Mesenchymal stem cell (in vitro differentiated cells and primary cell): Measurements from ENCODE around the gene RTP1.
"Not testable (repeated sequence)": the region's sequence is repeated elsewhere in the genome, so short reads cannot be mapped to it uniquely, and the experiment has no call there.

Source experiments
- DNase-seq: peaks from one replicate; pipeline ENCODE4 v3.0.0-alpha.2; 2013
- H2AFZ ChIP-seq: one replicate; pipeline ENCODE4 v1.6.1; 2013; ENCODE audit warnings: low read depth, mild to moderate bottlenecking, control low read depth, inconsistent platforms, low read length, moderate library complexity
- H2AK5ac ChIP-seq: 2 replicates; pipeline ENCODE4 v1.6.1; 2013; ENCODE audit warnings: low read length, moderate library complexity, mild to moderate bottlenecking, inconsistent platforms; ENCODE audit not compliant: severe bottlenecking
- H2BK120ac ChIP-seq: one replicate; pipeline ENCODE4 v1.6.1; 2013; ENCODE audit warnings: low read depth, mild to moderate bottlenecking, inconsistent platforms, low read length, moderate library complexity
- H2BK12ac ChIP-seq, 2 experiments: one replicate each; pipeline ENCODE4 v1.6.1; 2013; ENCODE audit warnings: inconsistent platforms in 2 of 2, low read length in 2 of 2, mild to moderate bottlenecking in 2 of 2, moderate library complexity in 2 of 2, control low read depth in 1 of 2
- H2BK15ac ChIP-seq: one replicate; pipeline ENCODE4 v1.6.1; 2013; ENCODE audit warnings: mild to moderate bottlenecking, low read depth, inconsistent platforms; ENCODE audit not compliant: poor library complexity, severe bottlenecking
- H2BK5ac ChIP-seq: 2 replicates; pipeline ENCODE4 v1.6.1; 2013; ENCODE audit warnings: low read depth, mild to moderate bottlenecking, low read length, control low read depth, inconsistent platforms; ENCODE audit not compliant: poor library complexity, severe bottlenecking
- H3K14ac ChIP-seq, 2 experiments: one replicate each; pipeline ENCODE4 v1.6.1; 2013; ENCODE audit warnings: inconsistent platforms in 2 of 2, low read length in 2 of 2, control low read depth in 1 of 2, mild to moderate bottlenecking in 1 of 2, moderate library complexity in 1 of 2
- H3K18ac ChIP-seq, 2 experiments: one replicate each; pipeline ENCODE4 v1.6.1; 2013; ENCODE audit warnings: inconsistent platforms in 2 of 2, low read length in 2 of 2, control low read depth in 1 of 2, low read depth in 1 of 2, mild to moderate bottlenecking in 1 of 2
- H3K23ac ChIP-seq, 2 experiments: one replicate each; pipeline ENCODE4 v1.6.1; 2013; ENCODE audit warnings: inconsistent platforms in 2 of 2, low read length in 2 of 2, mild to moderate bottlenecking in 2 of 2, moderate library complexity in 2 of 2, control low read depth in 1 of 2
- H3K27ac ChIP-seq: 2 replicates; pipeline ENCODE4 v1.5.1; 2013; ENCODE audit warnings: mild to moderate bottlenecking, moderate library complexity, low read length, control low read depth, inconsistent platforms; ENCODE audit not compliant: poor library complexity, severe bottlenecking
- H3K27me3 ChIP-seq, 2 experiments: 2 replicates each; pipeline versions ENCODE4 v1.6.1 to v1.7.0; 2013; ENCODE audit warnings: low read length in 2 of 2, mild to moderate bottlenecking in 2 of 2, moderate library complexity in 2 of 2, control low read depth in 1 of 2, inconsistent platforms in 1 of 2; ENCODE audit not compliant: control insufficient read depth in 1 of 2, insufficient read depth in 1 of 2
- H3K36me3 ChIP-seq, 2 experiments: 2 replicates each; pipeline versions ENCODE4 v1.6.1 to v1.7.0; 2013; ENCODE audit warnings: low read length in 2 of 2, control low read depth in 1 of 2, inconsistent platforms in 1 of 2, low read depth in 1 of 2, mild to moderate bottlenecking in 1 of 2; ENCODE audit not compliant: insufficient read depth in 2 of 2, control insufficient read depth in 1 of 2
- H3K4ac ChIP-seq, 2 experiments: one replicate each; pipeline ENCODE4 v1.6.1; 2013; ENCODE audit warnings: inconsistent platforms in 2 of 2, low read length in 2 of 2, mild to moderate bottlenecking in 2 of 2, moderate library complexity in 2 of 2, control low read depth in 1 of 2, low read depth in 1 of 2
- H3K4me1 ChIP-seq: 2 replicates; pipeline ENCODE4 v1.6.1; 2013; ENCODE audit warnings: low read depth, low read length, control low read depth; ENCODE audit not compliant: control insufficient read depth, insufficient read depth
- H3K4me2 ChIP-seq: 2 replicates; pipeline ENCODE4 v1.6.1; 2013; ENCODE audit warnings: low read length, mild to moderate bottlenecking, inconsistent platforms; ENCODE audit not compliant: poor library complexity, severe bottlenecking
- H3K4me3 ChIP-seq, 2 experiments: 2 replicates each; pipeline versions ENCODE4 v1.5.1 to v1.7.0; 2013; ENCODE audit warnings: low read length in 2 of 2, mild to moderate bottlenecking in 2 of 2, control low read depth in 1 of 2, low read depth in 1 of 2; ENCODE audit not compliant: insufficient read depth in 1 of 2
- H3K79me1 ChIP-seq: replicated peaks from 2 replicates; pipeline ENCODE4 v1.6.1; 2013; ENCODE audit warnings: mild to moderate bottlenecking, control low read depth, low read length, inconsistent platforms; ENCODE audit not compliant: poor library complexity, severe bottlenecking
- H3K9ac ChIP-seq: 2 replicates; pipeline ENCODE4 v1.7.0; 2013; ENCODE audit warnings: mild to moderate bottlenecking, low read length, moderate library complexity
- H3K9me3 ChIP-seq: 2 replicates; pipeline ENCODE4 v1.7.0; 2013; ENCODE audit warnings: mild to moderate bottlenecking, low read length; ENCODE audit not compliant: control insufficient read depth
- H4K8ac ChIP-seq: one replicate; pipeline ENCODE4 v1.6.1; 2013; ENCODE audit warnings: inconsistent platforms, mild to moderate bottlenecking, low read length, moderate library complexity
- H4K91ac ChIP-seq: one replicate; pipeline ENCODE4 v1.6.1; 2013; ENCODE audit warnings: mild to moderate bottlenecking, low read length, inconsistent platforms
- WGBS: methylation state at CpG from one replicate; pipeline ENCODE4 v1.1.7; 2013; ENCODE audit warnings: mixed read lengths; 5-methylcytosine and 5-hydroxymethylcytosine counted together

The RTP1 gene

DNA sequence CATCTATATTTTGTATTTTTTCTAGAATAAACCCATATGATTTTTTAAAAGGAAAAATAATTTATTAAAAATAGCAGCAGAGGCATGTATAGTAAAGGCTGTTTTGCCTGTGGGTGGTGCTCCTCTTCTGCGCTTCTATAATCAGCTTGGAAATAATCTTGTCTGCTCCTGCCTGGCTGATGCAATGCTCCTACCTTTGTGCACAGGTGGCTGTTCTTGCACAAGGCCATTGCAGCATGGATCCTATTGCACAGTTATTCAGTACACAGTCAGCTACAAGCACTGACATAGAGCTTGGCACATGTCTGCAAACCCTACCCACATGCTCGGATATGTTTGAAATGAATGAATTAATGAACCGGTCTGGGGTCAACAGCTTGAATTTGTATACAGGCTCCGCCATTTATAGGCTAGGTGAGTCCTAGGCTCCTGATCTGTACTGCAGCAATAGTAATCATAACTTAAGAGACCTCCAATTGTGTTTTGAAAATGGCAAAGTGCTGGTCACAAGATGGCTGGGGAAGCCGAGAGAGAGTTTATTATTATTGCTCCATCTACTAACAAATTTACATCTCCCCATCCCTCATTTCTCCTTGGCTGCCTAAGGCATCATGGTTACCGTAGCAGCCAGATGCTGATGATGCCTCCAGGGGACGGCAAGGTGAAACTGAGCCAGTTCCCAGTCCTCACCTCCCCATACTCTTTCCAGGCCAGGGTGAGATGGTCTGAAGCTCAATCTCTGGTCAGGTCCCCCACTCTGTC is 532 bp upstream of the RTP1 start:
- no peak overlapping the region for H4K8ac ChIP-seq
- no peaks in the 10 kb centered on the region for H3K36me3 ChIP-seq
- H3K4me3 ChIP-seq = no peak overlapping the region
- no peak overlapping the region for H3K14ac ChIP-seq
- no peak overlapping the region for H2BK15ac ChIP-seq
- H4K91ac ChIP-seq = no peak overlapping the region
- no peak overlapping the region for H3K23ac ChIP-seq
- no peaks in the 10 kb centered on the region for H3K4me1 ChIP-seq
- no peak for DNase-seq
- no peak overlapping the region for H3K18ac ChIP-seq
- peaks cover 30% of the 10 kb centered on the region in 2 experiments for H3K27me3 ChIP-seq
- H2AFZ ChIP-seq = no peak overlapping the region
- H3K9ac ChIP-seq = no peak overlapping the region
- no peak overlapping the region for H2BK120ac ChIP-seq
- H2BK5ac ChIP-seq = no peak overlapping the region
- no peak overlapping the region for H2AK5ac ChIP-seq
- WGBS = 77% methylated on average over 7 of the region's 7 CpGs
- no peak overlapping the region for H3K4me2 ChIP-seq
- no peaks in the 10 kb centered on the region for H3K9me3 ChIP-seq
- H3K4ac ChIP-seq = no peak overlapping the region
- H2BK12ac ChIP-seq = no peak overlapping the region
- no peaks in the 10 kb centered on the region for H3K79me1 ChIP-seq
- no peak overlapping the region for H3K27ac ChIP-seq

GRCh38 chr3:187198490-187198889 is 1.2 kb downstream of the RTP1 start:
- Histone ChIP-seq H3K4me3 (no peak overlapping the region), H4K91ac (no peak overlapping the region), H2AK5ac (no peak overlapping the region), H4K8ac (no peak overlapping the region), H3K36me3 (no peaks in the 10 kb centered on the region), H3K14ac (no peak overlapping the region), H3K79me1 (no peaks in the 10 kb centered on the region), H3K4me2 (no peak overlapping the region), H2AFZ (no peak overlapping the region), H2BK120ac (no peak overlapping the region), H3K9me3 (no peaks in the 10 kb centered on the region), H3K4me1 (no peaks in the 10 kb centered on the region), H2BK12ac (no peak overlapping the region), H3K4ac (no peak overlapping the region), H2BK15ac (no peak overlapping the region), H2BK5ac (no peak overlapping the region), H3K18ac (no peak overlapping the region), H3K27me3 (peaks cover 36 to 43% of the 10 kb centered on the region in 2 experiments), H3K9ac (no peak overlapping the region), H3K23ac (no peak overlapping the region), H3K27ac (no peak overlapping the region)
- no peak for DNase-seq
- 96% methylated on average over 4 of the region's 4 CpGs for WGBS

GRCh38 chr3:187199463-187200050 is 2.3 kb downstream of the RTP1 start:
- not testable (repeated sequence) for H4K91ac ChIP-seq, H2BK15ac ChIP-seq, H3K9ac ChIP-seq, DNase-seq, H3K36me3 ChIP-seq, H2BK5ac ChIP-seq, H3K9me3 ChIP-seq, H3K23ac ChIP-seq, H3K4ac ChIP-seq, H3K27ac ChIP-seq, H2BK12ac ChIP-seq, H3K79me1 ChIP-seq, H3K4me1 ChIP-seq, H3K4me2 ChIP-seq, H2AK5ac ChIP-seq, H2BK120ac ChIP-seq, H2AFZ ChIP-seq, H3K14ac ChIP-seq, H3K4me3 ChIP-seq, H4K8ac ChIP-seq, H3K18ac ChIP-seq
- 95% methylated on average over 43 of the region's 44 CpGs for WGBS
- peaks cover 34 to 47% of the 10 kb centered on the region in 2 experiments for H3K27me3 ChIP-seq

- DNase-seq = no peak
- no CpG with 5 or more reads among the region's 2 CpGs for WGBS
- no peaks in the 10 kb centered on the region for H3K36me3 ChIP-seq
- no peak overlapping the region for H4K8ac ChIP-seq
- no peak overlapping the region for H2BK5ac ChIP-seq
- no peak overlapping the region for H3K27ac ChIP-seq
- no peak overlapping the region for H4K91ac ChIP-seq
- no peaks in the 10 kb centered on the region for H3K79me1 ChIP-seq
- H2BK12ac ChIP-seq = no peak overlapping the region
- H2AFZ ChIP-seq = no peak overlapping the region
- no peak overlapping the region for H3K9ac ChIP-seq
- no peaks in the 10 kb centered on the region for H3K4me1 ChIP-seq
- no peak overlapping the region for H2BK15ac ChIP-seq
- H3K4me2 ChIP-seq = no peak overlapping the region
- H2BK120ac ChIP-seq = no peak overlapping the region
- no peak overlapping the region for H3K14ac ChIP-seq
- H3K23ac ChIP-seq = no peak overlapping the region
- no peak overlapping the region for H2AK5ac ChIP-seq
- H3K4me3 ChIP-seq = no peak overlapping the region
- H3K9me3 ChIP-seq = no peaks in the 10 kb centered on the region
- H3K18ac ChIP-seq = no peak overlapping the region
- peaks cover 22 to 28% of the 10 kb centered on the region in 2 experiments for H3K27me3 ChIP-seq
- no peak overlapping the region for H3K4ac ChIP-seq
Measured at GRCh38 chr3:187205683-187206082, 8.4 kb downstream of the RTP1 start.
